WTC11 (cell line): ENCODE data around the gene IPPK. TPM values are rescaled to one million over a fixed set of nuclear protein-coding genes. Genes with fewer than 3 reads are reported as not detected.

Experiments
- ATAC-seq: fragments of 200-7000 bp; cut with Tn5 transposase; 2 replicates; pipeline ENCODE4 v1.10.0; 2021; ENCODE audit warnings: mild to moderate bottlenecking, moderate library complexity
- CTCF ChIA-PET: fragments of 300-600 bp; sonication (Branson Sonifier 250); formaldehyde crosslinking; loops from one replicate; lab custom pipeline; 2021; ENCODE audit warnings: antibody characterized with exemption; lab: Charles Lee
- POLR2A ChIA-PET: fragments of 350-600 bp; sonication (Branson Sonifier 250); formaldehyde crosslinking; loops from one replicate; lab custom pipeline; 2021; ENCODE audit warnings: antibody characterized with exemption; lab: Charles Lee
- DNase-seq: peaks from one replicate; pipeline ENCODE4 v3.0.0; 2021; ENCODE audit warnings: low spot score
- H3K27ac Mint-ChIP-seq: 2 replicates; pipeline ENCODE4 v1.8.0; 2021; ENCODE audit warnings: mixed read lengths
- H3K27me3 Mint-ChIP-seq: 2 replicates; pipeline ENCODE4 v1.8.0; 2021; ENCODE audit warnings: low read depth, mild to moderate bottlenecking, moderate library complexity, mixed read lengths
- H3K36me3 Mint-ChIP-seq: 2 replicates; pipeline ENCODE4 v1.8.0; 2021; ENCODE audit warnings: mixed read lengths
- H3K4me1 Mint-ChIP-seq: 2 replicates; pipeline ENCODE4 v1.8.0; 2022; ENCODE audit warnings: mixed read lengths
- H3K4me3 Mint-ChIP-seq: 2 replicates; pipeline ENCODE4 v1.8.0; 2021; ENCODE audit warnings: mild to moderate bottlenecking, moderate library complexity, mixed read lengths
- H3K9me3 Mint-ChIP-seq: 2 replicates; pipeline ENCODE4 v1.8.0; 2021; ENCODE audit warnings: mixed read lengths
- ETV6 ChIP-seq: sonication (generic); formaldehyde crosslinking; IDR thresholded peaks from 2 replicates; pipeline ENCODE4 v1.8.1; 2022; ENCODE audit warnings: mild to moderate bottlenecking, missing genetic modification reagents
- JAZF1 ChIP-seq: fragments of 250-450 bp; sonication (Bioruptor Pico); IDR thresholded peaks from 2 replicates; pipeline ENCODE4 v1.9.0; 2021; ENCODE audit warnings: moderate library complexity, mild to moderate bottlenecking, inconsistent platforms
- KAT7 ChIP-seq: sonication (generic); formaldehyde crosslinking; IDR thresholded peaks from 2 replicates; pipeline ENCODE4 v1.8.1; 2023; ENCODE audit warnings: missing genetic modification reagents, mild to moderate bottlenecking, borderline replicate concordance
- NR1H2 ChIP-seq: sonication (generic); formaldehyde crosslinking; IDR thresholded peaks from 2 replicates; pipeline ENCODE4 v1.9.0; 2021; ENCODE audit warnings: mild to moderate bottlenecking, moderate library complexity, missing genetic modification reagents
- NR3C1 ChIP-seq: sonication (generic); formaldehyde crosslinking; conservative IDR thresholded peaks from 2 replicates; pipeline ENCODE4 v1.8.1; 2023; ENCODE audit warnings: low read depth, mild to moderate bottlenecking, missing genetic modification reagents
- RORB ChIP-seq: fragments of 250-450 bp; sonication (Bioruptor Pico); IDR thresholded peaks from 2 replicates; pipeline ENCODE4 v1.9.0; 2021; ENCODE audit warnings: mild to moderate bottlenecking
- ZNF317 ChIP-seq: sonication (generic); formaldehyde crosslinking; IDR thresholded peaks from 2 replicates; pipeline ENCODE4 v1.8.1; 2023; ENCODE audit warnings: low read depth, mild to moderate bottlenecking, moderate library complexity, missing genetic modification reagents, borderline replicate concordance
- total RNA-seq: library from RNA; stranded (reverse); gene quantifications from 3 replicates; pipeline ENCODE4 v1.2.3, GENCODE V29; 2021
- TF ChIP-seq, protein P1 (sequence below): fragments of 200-600 bp; IDR thresholded peaks from 2 replicates; pipeline ENCODE4 v1.8.0; 2022; ENCODE audit warnings: antibody characterized with exemption
- TF ChIP-seq, protein P2 (sequence below): fragments of 250-450 bp; sonication (Bioruptor Pico); IDR thresholded peaks from 2 replicates; pipeline ENCODE4 v1.9.0; 2021; ENCODE audit warnings: mild to moderate bottlenecking
- TF ChIP-seq, protein P3 (sequence below): sonication (generic); formaldehyde crosslinking; IDR thresholded peaks from 2 replicates; pipeline ENCODE4 v1.8.1; 2022; ENCODE audit warnings: low read depth, missing genetic modification reagents, borderline replicate concordance
- TF ChIP-seq, protein P4 (sequence below): sonication (generic); formaldehyde crosslinking; conservative IDR thresholded peaks from 2 replicates; pipeline ENCODE4 v1.8.1; 2023; ENCODE audit warnings: mild to moderate bottlenecking, low read depth, missing genetic modification reagents, moderate library complexity
- TF ChIP-seq, protein P5 (sequence below): sonication (generic); formaldehyde crosslinking; IDR thresholded peaks from 2 replicates; pipeline ENCODE4 v1.8.1; 2022; ENCODE audit warnings: low read depth, mild to moderate bottlenecking, moderate library complexity, missing genetic modification reagents, borderline replicate concordance
- TF ChIP-seq, protein P6 (sequence below): sonication (generic); formaldehyde crosslinking; IDR thresholded peaks from 2 replicates; pipeline ENCODE4 v1.8.1; 2023; ENCODE audit warnings: mild to moderate bottlenecking, moderate library complexity, missing genetic modification reagents
- TF ChIP-seq, protein P7 (sequence below): sonication (generic); formaldehyde crosslinking; IDR thresholded peaks from 2 replicates; pipeline ENCODE4 v1.8.1; 2022; ENCODE audit warnings: mild to moderate bottlenecking, missing genetic modification reagents, moderate library complexity, borderline replicate concordance
- TF ChIP-seq, protein P8 (sequence below): fragments of 250-450 bp; sonication (Bioruptor Pico); IDR thresholded peaks from 2 replicates; pipeline ENCODE4 v1.9.0; 2021; ENCODE audit warnings: moderate library complexity, mild to moderate bottlenecking, inconsistent platforms, borderline replicate concordance

The IPPK gene
- total RNA-seq, 1 experiment from 2014 or later: 8.6 TPM

DNA sequence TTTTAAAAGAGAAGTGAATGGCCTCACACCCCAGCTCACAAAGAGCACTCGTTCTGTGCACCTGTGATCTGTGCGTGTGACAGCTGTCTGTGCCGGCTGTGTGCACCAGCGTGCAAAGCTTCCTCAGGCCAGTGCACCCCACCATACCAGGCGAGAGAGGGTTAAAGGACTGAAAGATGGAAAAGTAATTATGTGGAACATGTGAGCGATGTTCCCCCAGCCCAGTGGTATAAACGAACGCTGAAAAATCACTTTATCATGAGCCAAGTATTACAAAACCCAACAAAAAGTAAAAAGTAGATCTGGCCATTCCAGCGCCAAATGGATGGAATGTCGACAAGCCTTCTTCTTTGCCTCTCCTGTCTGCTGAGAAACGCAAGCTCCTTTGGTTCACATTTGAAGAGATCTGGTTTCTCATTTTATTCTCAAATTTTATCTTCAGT is 53.7 kb downstream of the IPPK start:
- CTCF ChIA-PET: interaction anchor here (1.4 to 1.6 kb wide), 2 partner anchors 19 to 288 kb away, joined by 4 read pairs; no protein-coding TSS in a partner anchor
- ATAC-seq: no peak
- Mint-ChIP-seq H3K4me1 (no peaks in the 10 kb centered on the region), H3K4me3 (no peak overlapping the region), H3K36me3 (peaks cover 46% of the 10 kb centered on the region), H3K27me3 (no peaks in the 10 kb centered on the region), H3K27ac (no peak overlapping the region), H3K9me3 (no peaks in the 10 kb centered on the region)
- POLR2A ChIA-PET: no interaction called here
- TF ChIP-seq RORB (CRISPR knock-in tag): no peak
- TF ChIP-seq, protein P1, sequence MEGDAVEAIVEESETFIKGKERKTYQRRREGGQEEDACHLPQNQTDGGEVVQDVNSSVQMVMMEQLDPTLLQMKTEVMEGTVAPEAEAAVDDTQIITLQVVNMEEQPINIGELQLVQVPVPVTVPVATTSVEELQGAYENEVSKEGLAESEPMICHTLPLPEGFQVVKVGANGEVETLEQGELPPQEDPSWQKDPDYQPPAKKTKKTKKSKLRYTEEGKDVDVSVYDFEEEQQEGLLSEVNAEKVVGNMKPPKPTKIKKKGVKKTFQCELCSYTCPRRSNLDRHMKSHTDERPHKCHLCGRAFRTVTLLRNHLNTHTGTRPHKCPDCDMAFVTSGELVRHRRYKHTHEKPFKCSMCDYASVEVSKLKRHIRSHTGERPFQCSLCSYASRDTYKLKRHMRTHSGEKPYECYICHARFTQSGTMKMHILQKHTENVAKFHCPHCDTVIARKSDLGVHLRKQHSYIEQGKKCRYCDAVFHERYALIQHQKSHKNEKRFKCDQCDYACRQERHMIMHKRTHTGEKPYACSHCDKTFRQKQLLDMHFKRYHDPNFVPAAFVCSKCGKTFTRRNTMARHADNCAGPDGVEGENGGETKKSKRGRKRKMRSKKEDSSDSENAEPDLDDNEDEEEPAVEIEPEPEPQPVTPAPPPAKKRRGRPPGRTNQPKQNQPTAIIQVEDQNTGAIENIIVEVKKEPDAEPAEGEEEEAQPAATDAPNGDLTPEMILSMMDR: no peak
- TF ChIP-seq, protein P2, sequence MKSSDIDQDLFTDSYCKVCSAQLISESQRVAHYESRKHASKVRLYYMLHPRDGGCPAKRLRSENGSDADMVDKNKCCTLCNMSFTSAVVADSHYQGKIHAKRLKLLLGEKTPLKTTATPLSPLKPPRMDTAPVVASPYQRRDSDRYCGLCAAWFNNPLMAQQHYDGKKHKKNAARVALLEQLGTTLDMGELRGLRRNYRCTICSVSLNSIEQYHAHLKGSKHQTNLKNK (CRISPR knock-in tag): no peak
- TF ChIP-seq, protein P3, sequence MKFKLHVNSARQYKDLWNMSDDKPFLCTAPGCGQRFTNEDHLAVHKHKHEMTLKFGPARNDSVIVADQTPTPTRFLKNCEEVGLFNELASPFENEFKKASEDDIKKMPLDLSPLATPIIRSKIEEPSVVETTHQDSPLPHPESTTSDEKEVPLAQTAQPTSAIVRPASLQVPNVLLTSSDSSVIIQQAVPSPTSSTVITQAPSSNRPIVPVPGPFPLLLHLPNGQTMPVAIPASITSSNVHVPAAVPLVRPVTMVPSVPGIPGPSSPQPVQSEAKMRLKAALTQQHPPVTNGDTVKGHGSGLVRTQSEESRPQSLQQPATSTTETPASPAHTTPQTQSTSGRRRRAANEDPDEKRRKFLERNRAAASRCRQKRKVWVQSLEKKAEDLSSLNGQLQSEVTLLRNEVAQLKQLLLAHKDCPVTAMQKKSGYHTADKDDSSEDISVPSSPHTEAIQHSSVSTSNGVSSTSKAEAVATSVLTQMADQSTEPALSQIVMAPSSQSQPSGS (CRISPR knock-in tag): no peak
- TF ChIP-seq ETV6: no peak
- no peak for DNase-seq

DNA sequence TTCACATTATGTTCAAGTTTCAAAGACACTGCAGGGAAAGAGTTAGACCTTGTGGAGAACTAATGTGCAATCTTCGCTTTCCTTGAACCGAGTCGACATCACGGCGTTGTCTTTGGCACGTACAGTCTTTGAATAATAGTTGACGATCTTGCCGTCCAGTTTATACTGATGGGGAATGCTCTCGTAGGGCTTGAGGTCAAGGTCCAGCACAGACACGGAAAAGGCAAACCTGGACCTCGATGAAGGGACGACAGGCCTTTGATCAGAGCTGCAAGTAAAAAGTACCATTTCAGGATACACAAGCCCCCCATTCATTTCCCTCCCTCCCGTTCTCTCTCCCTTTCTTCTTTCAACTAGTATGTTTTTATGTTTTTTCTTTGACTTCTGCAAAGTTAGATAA is 54.1 kb downstream of the IPPK start:
- CTCF ChIA-PET: no interaction called here
- H3K9me3 Mint-ChIP-seq: no peaks in the 10 kb centered on the region
- peaks cover 46% of the 10 kb centered on the region for H3K36me3 Mint-ChIP-seq
- H3K27ac Mint-ChIP-seq: peak overlapping the region; percentile 25
- TF ChIP-seq KAT7 (CRISPR knock-in tag) (no peak), JAZF1 (CRISPR knock-in tag) (no peak), ZNF317 (CRISPR knock-in tag) (no peak), NR3C1 (no peak), NR1H2 (CRISPR knock-in tag) (no peak)
- TF ChIP-seq, protein P4, sequence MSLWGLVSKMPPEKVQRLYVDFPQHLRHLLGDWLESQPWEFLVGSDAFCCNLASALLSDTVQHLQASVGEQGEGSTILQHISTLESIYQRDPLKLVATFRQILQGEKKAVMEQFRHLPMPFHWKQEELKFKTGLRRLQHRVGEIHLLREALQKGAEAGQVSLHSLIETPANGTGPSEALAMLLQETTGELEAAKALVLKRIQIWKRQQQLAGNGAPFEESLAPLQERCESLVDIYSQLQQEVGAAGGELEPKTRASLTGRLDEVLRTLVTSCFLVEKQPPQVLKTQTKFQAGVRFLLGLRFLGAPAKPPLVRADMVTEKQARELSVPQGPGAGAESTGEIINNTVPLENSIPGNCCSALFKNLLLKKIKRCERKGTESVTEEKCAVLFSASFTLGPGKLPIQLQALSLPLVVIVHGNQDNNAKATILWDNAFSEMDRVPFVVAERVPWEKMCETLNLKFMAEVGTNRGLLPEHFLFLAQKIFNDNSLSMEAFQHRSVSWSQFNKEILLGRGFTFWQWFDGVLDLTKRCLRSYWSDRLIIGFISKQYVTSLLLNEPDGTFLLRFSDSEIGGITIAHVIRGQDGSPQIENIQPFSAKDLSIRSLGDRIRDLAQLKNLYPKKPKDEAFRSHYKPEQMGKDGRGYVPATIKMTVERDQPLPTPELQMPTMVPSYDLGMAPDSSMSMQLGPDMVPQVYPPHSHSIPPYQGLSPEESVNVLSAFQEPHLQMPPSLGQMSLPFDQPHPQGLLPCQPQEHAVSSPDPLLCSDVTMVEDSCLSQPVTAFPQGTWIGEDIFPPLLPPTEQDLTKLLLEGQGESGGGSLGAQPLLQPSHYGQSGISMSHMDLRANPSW (CRISPR knock-in tag): no peak
- TF ChIP-seq, protein P5, sequence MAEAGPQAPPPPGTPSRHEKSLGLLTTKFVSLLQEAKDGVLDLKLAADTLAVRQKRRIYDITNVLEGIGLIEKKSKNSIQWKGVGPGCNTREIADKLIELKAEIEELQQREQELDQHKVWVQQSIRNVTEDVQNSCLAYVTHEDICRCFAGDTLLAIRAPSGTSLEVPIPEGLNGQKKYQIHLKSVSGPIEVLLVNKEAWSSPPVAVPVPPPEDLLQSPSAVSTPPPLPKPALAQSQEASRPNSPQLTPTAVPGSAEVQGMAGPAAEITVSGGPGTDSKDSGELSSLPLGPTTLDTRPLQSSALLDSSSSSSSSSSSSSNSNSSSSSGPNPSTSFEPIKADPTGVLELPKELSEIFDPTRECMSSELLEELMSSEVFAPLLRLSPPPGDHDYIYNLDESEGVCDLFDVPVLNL: no peak
- TF ChIP-seq, protein P6, sequence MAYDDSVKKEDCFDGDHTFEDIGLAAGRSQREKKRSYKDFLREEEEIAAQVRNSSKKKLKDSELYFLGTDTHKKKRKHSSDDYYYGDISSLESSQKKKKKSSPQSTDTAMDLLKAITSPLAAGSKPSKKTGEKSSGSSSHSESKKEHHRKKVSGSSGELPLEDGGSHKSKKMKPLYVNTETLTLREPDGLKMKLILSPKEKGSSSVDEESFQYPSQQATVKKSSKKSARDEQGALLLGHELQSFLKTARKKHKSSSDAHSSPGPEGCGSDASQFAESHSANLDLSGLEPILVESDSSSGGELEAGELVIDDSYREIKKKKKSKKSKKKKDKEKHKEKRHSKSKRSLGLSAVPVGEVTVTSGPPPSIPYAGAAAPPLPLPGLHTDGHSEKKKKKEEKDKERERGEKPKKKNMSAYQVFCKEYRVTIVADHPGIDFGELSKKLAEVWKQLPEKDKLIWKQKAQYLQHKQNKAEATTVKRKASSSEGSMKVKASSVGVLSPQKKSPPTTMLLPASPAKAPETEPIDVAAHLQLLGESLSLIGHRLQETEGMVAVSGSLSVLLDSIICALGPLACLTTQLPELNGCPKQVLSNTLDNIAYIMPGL: no peak
- TF ChIP-seq, protein P7, sequence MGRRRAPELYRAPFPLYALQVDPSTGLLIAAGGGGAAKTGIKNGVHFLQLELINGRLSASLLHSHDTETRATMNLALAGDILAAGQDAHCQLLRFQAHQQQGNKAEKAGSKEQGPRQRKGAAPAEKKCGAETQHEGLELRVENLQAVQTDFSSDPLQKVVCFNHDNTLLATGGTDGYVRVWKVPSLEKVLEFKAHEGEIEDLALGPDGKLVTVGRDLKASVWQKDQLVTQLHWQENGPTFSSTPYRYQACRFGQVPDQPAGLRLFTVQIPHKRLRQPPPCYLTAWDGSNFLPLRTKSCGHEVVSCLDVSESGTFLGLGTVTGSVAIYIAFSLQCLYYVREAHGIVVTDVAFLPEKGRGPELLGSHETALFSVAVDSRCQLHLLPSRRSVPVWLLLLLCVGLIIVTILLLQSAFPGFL (CRISPR knock-in tag): no peak
- TF ChIP-seq, protein P8, sequence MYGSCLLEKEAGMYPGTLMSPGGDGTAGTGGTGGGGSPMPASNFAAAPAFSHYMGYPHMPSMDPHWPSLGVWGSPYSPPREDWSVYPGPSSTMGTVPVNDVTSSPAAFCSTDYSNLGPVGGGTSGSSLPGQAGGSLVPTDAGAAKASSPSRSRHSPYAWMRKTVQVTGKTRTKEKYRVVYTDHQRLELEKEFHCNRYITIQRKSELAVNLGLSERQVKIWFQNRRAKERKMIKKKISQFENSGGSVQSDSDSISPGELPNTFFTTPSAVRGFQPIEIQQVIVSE (CRISPR knock-in tag): no peak
- H3K4me1 Mint-ChIP-seq: no peaks in the 10 kb centered on the region
- POLR2A ChIA-PET: no interaction called here
- no peak overlapping the region for H3K4me3 Mint-ChIP-seq
- H3K27me3 Mint-ChIP-seq: no peaks in the 10 kb centered on the region
- ATAC-seq: no peak
- no peak for DNase-seq
